AG04449 (cell line): ENCODE data around the gene NRXN2.

ENCODE experiments used
- CTCF ChIA-PET: fragments of 350-600 bp; formaldehyde crosslinking; extraction: SDS; loops from one replicate; lab custom pipeline; 2021; ENCODE audit warnings: antibody characterized with exemption; lab: Yijun Ruan, JAX
- POLR2A ChIA-PET: fragments of 400-600, 350-600 bp; formaldehyde crosslinking; extraction: SDS; loops from one replicate; lab custom pipeline; 2020; ENCODE audit warnings: antibody characterized with exemption, inconsistent platforms; lab: Yijun Ruan, JAX
- DNase-seq: peaks from one replicate; pipeline ENCODE4 v3.0.0-alpha.2; 2010; ENCODE audit warnings: low read depth, low spot score
- H3K4me3 ChIP-seq: 2 replicates; pipeline ENCODE4 v1.5.1; 2011; ENCODE audit warnings: low read depth, mild to moderate bottlenecking, control low read depth, low read length
- CTCF ChIP-seq: IDR thresholded peaks from one replicate; pipeline ENCODE4 v1.5.1; 2011; ENCODE audit warnings: mild to moderate bottlenecking, moderate library complexity, low read length, control low read depth, inconsistent platforms; ENCODE audit not compliant: insufficient read depth; ENCODE audit errors: missing control alignments

NRXN2 gene

GRCh38 chr11:64633555-64634159, 89.3 kb downstream of the NRXN2 start:
- POLR2A ChIA-PET: no interaction called here
- no peak for DNase-seq
- no peak for TF ChIP-seq CTCF
- H3K4me3 ChIP-seq: no peak overlapping the region
- CTCF ChIA-PET: interaction anchor here (1.0 to 3.7 kb wide), 5 partner anchors 16 to 185 kb away, joined by 3 to 15 read pairs (median 5); no protein-coding TSS in a partner anchor

GRCh38 chr11:64632654-64633053, 90.3 kb downstream of the NRXN2 start:
- no peak overlapping the region for H3K4me3 ChIP-seq
- POLR2A ChIA-PET: no interaction called here
- TF ChIP-seq CTCF: no peak
- CTCF ChIA-PET: interaction anchor here (0.7 to 3.7 kb wide), 5 partner anchors 17 to 56 kb away, joined by 3 to 15 read pairs (median 4); no protein-coding TSS in a partner anchor
- DNase-seq: no peak

GRCh38 chr11:64632237-64632636, 90.8 kb downstream of the NRXN2 start:
- DNase-seq: no peak
- no peak overlapping the region for H3K4me3 ChIP-seq
- TF ChIP-seq CTCF: no peak
- POLR2A ChIA-PET: no interaction called here
- CTCF ChIA-PET: interaction anchor here (0.7 to 3.7 kb wide), 5 partner anchors 17 to 56 kb away, joined by 3 to 15 read pairs (median 4); no protein-coding TSS in a partner anchor

- POLR2A ChIA-PET: no interaction called here
- no peak overlapping the region for H3K4me3 ChIP-seq
- TF ChIP-seq CTCF: no peak
- CTCF ChIA-PET: interaction anchor here (3.0 to 3.7 kb wide), 2 partner anchors 19 to 21 kb away, joined by 10 to 15 read pairs; no protein-coding TSS in a partner anchor
- DNase-seq: no peak
These were observed 91.3 kb downstream of the NRXN2 start for GRCh38 chr11:64631675-64632074.

GRCh38 chr11:64629796-64630562, 93.0 kb downstream of the NRXN2 start:
- DNase-seq: no peak
- no peak overlapping the region for H3K4me3 ChIP-seq
- ChIA-PET CTCF (interaction anchor here (1.1 to 3.7 kb wide), 2 partner anchors 21 to 22 kb away, joined by 3 to 15 read pairs; no protein-coding TSS in a partner anchor), POLR2A (no interaction called here)
- no peak for TF ChIP-seq CTCF

GRCh38 chr11:64629103-64629502, 93.9 kb downstream of the NRXN2 start:
- TF ChIP-seq CTCF: no peak
- DNase-seq: no peak
- POLR2A ChIA-PET: no interaction called here
- CTCF ChIA-PET: no interaction called here
- no peak overlapping the region for H3K4me3 ChIP-seq
